Body of pancreas (tissue), 4 donors: ENCODE data around the gene NPW.

ENCODE experiments used
- CTCF ChIP-seq, 7 experiments: fragments of 450-650 bp in 4 of 7; fragments of 200-600 bp in 3 of 7; sonication (generic) in 3 of 7; IDR thresholded peaks; one replicate each; pipeline ENCODE4 v1.5.1; 2016 to 2019; ENCODE audit warnings: antibody characterized with exemption in 7 of 7
- POLR2A ChIP-seq, 3 donors: fragments of 450-650 bp; IDR thresholded peaks; one replicate each; pipeline ENCODE4 v1.6.1; 2016; ENCODE audit warnings: antibody characterized with exemption in 3 of 3, mild to moderate bottlenecking in 2 of 3

GRCh38 chr16:2037115-2037514, 17.5 kb downstream of the NPW start:
- TF ChIP-seq POLR2A (IDR thresholded peaks at IDR 0.05) = no peak
- no peak for TF ChIP-seq CTCF (IDR thresholded peaks at IDR 0.05)
